ENCODE measurements around the gene ZNF439. TPM values are rescaled to one million over a fixed set of nuclear protein-coding genes. Genes with fewer than 3 reads are reported as not detected.
"Not testable (repeated sequence)": the region's sequence is repeated elsewhere in the genome, so short reads cannot be mapped to it uniquely, and the experiment has no call there.

Gene ZNF439
- total and polyA plus RNA-seq, 2 experiments from 2014 or later, result 8.8 to 12.1 TPM

DNA sequence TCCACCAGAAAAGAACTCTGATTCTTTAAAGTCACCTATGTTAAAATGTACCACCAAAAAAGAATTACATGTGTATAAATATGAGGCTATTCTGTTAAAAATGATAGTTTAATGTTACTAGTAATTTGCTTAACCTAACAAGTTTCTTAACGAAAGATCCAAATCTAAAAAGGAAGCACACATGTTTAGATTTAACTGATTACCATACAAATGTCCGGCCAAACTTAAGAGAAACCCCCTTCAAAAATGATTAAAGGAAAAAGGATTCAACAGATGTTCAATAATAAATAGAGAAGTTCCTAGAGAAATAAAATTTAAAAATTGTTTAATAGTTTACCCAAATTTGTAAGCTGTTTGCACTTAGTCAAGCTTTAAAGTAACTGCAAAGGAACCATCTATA lies 34.1 kb downstream of the ZNF439 start:
- Histone ChIP-seq H3K9me3 (ENCODE audit: low read depth) (no peaks in the 10 kb centered on the region), H3K9ac (no peak overlapping the region), H3K79me2 (ENCODE audit: insufficient read depth) (no peaks in the 10 kb centered on the region), H3K9me2 (ENCODE audit: insufficient read depth) (no peaks in the 10 kb centered on the region), H4K20me1 (ENCODE audit: insufficient read depth) (no peaks in the 10 kb centered on the region), H3K4me3 (no peak overlapping the region), H3F3A (ENCODE audit: insufficient read depth) (peaks cover 9% of the 10 kb centered on the region; the same call in 1 of the 2 replicates), H2AFZ (no peak overlapping the region), H3K4me2 (ENCODE audit: unreplicated experiment) (no peak overlapping the region), H3K4me1 (ENCODE audit: insufficient read depth) (peaks cover 6% of the 10 kb centered on the region; the same call in 1 of the 2 replicates), H3K27ac (no peak overlapping the region), H3K36me3 (ENCODE audit: low read depth) (no peaks in the 10 kb centered on the region), H3K27me3 (replicated peaks; ENCODE audit: insufficient read depth) (no peaks in the 10 kb centered on the region)
- DNase-seq, result no peak
- no peak for TF ChIP-seq EZH2phosphoT487 (IDR thresholded peaks at IDR 0.05; ENCODE audit: insufficient read depth, low read depth)
- TF ChIP-seq EZH2 (IDR thresholded peaks at IDR 0.05; ENCODE audit: insufficient read depth, poor library complexity, severe bottlenecking), result no peak
- 31 to 34% methylated on average over 2 of the region's 2 CpGs for WGBS, 2 experiments (ENCODE audit: low coverage in 1 of 2, low lambda C conversion rate in 2 of 2, missing lambda C conversion rate in 2 of 2)
- in situ Hi-C loops (cut with MboI), result no loop called here

- H3K9me2 ChIP-seq (ENCODE audit: insufficient read depth), result no peaks in the 10 kb centered on the region
- H3K27ac ChIP-seq, result peak overlapping the region; percentile 61
- H3K27me3 ChIP-seq (replicated peaks; ENCODE audit: insufficient read depth), result no peaks in the 10 kb centered on the region
- peak overlapping the region; percentile 84 for H3K4me3 ChIP-seq
- H3K4me1 ChIP-seq (ENCODE audit: insufficient read depth), result peaks cover 6% of the 10 kb centered on the region; the same call in 1 of the 2 replicates
- 5 to 6% methylated on average over 7 of the region's 7 CpGs for WGBS, 2 experiments (ENCODE audit: low coverage in 1 of 2, low lambda C conversion rate in 2 of 2, missing lambda C conversion rate in 2 of 2)
- H3K9me3 ChIP-seq (ENCODE audit: low read depth), result no peaks in the 10 kb centered on the region
- H3K36me3 ChIP-seq (ENCODE audit: low read depth), result no peaks in the 10 kb centered on the region
- peak; percentile 70 for DNase-seq
- peak overlapping the region; percentile 79 for H3K9ac ChIP-seq
- in situ Hi-C loops (cut with MboI), result no loop called here
- H3K79me2 ChIP-seq (ENCODE audit: insufficient read depth), result peaks cover 32% of the 10 kb centered on the region
- no peak for TF ChIP-seq EZH2phosphoT487 (IDR thresholded peaks at IDR 0.05; ENCODE audit: insufficient read depth, low read depth)
- no peak for TF ChIP-seq EZH2 (IDR thresholded peaks at IDR 0.05; ENCODE audit: insufficient read depth, poor library complexity, severe bottlenecking)
- peak overlapping the region; percentile 97 for H2AFZ ChIP-seq
- peak overlapping the region; percentile 88 for H3K4me2 ChIP-seq (ENCODE audit: unreplicated experiment)
- no peaks in the 10 kb centered on the region for H4K20me1 ChIP-seq (ENCODE audit: insufficient read depth)
- H3F3A ChIP-seq (ENCODE audit: insufficient read depth), result peaks cover 11% of the 10 kb centered on the region; the same call in 1 of the 2 replicates
These were observed 38.7 kb downstream of the ZNF439 start for GRCh38 chr19:11887234-11887610.

DNA sequence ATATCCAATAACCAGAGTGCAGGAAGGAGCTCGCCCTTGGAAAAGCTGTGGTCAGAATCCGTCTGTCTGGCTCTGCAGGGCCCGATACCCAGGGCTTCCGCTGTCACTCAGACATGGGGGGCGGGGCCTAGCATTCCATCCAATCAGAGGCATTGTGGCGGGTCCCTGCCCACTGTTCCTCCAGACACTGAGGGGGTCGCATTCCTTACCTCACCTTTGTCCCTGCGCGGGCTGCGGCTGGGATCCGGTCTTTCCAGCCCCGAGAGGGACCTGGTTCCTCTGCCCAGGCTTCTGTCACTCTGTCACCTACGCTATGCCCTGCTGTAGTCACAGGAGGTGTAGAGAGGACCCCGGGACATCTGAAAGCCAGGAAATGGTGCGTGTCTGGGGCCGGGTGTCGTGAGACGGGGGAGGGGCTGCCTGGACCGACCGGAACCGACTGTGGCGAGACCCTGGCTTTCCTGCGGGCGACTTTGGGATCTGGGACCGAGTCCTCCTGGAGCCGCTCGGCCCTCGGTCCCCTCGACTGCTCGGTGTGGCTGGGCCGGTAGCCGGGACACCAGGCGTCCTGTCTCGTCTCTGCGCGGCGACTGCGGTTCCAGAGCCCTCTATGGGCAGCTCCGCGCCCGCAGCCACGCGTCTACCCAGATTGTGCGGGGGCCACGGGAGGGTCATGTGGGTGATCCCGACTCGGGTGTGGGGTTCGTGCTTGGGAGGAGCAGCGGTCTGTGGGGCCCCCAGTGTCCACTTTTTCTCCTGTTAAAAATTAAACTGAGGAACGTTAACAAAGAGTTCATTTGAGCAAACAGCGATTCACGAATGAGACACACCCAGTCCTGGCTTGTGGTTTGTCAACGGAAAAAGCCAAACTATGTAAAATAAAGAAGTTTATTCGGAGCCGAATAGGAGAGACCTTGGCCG lies 39.3 kb downstream of the ZNF439 start, which contains the start of gene ZNF69:
TSS of gene ZNF69 (plus strand) at position 172 of the 921 bp plus-strand sequence. CDS start at position 314, 142 bp downstream.
- Histone ChIP-seq H3K9me2 (ENCODE audit: insufficient read depth) (no peaks in the 10 kb centered on the region), H2AFZ (peak within 1 kb of the TSS; percentile 97), H3K4me1 (ENCODE audit: insufficient read depth) (peaks cover 6% of the 10 kb centered on the region; the same call in 1 of the 2 replicates), H3K9ac (peak within 1 kb of the TSS; percentile 79), H3K9me3 (ENCODE audit: low read depth) (no peaks in the 10 kb centered on the region), H3F3A (ENCODE audit: insufficient read depth) (peaks cover 11% of the 10 kb centered on the region; the same call in 1 of the 2 replicates), H3K4me3 (peak within 1 kb of the TSS; percentile 84), H3K27ac (peak within 1 kb of the TSS; percentile 61), H3K27me3 (replicated peaks; ENCODE audit: insufficient read depth) (no peaks in the 10 kb centered on the region), H4K20me1 (ENCODE audit: insufficient read depth) (no peaks in the 10 kb centered on the region), H3K4me2 (ENCODE audit: unreplicated experiment) (peak within 1 kb of the TSS; percentile 88), H3K36me3 (ENCODE audit: low read depth) (no peaks in the 10 kb centered on the region), H3K79me2 (ENCODE audit: insufficient read depth) (peaks cover 38% of the 10 kb centered on the region)
- TF ChIP-seq EZH2 (IDR thresholded peaks at IDR 0.05; ENCODE audit: insufficient read depth, poor library complexity, severe bottlenecking) (no peak), EZH2phosphoT487 (IDR thresholded peaks at IDR 0.05; ENCODE audit: insufficient read depth, low read depth) (no peak)
- in situ Hi-C loops (cut with MboI), result no loop called here
- WGBS, 2 experiments (ENCODE audit: low coverage in 1 of 2, low lambda C conversion rate in 2 of 2, missing lambda C conversion rate in 2 of 2), result 2% methylated on average over 50 to 56 of the region's 56 CpGs
- peak; percentile 79 for DNase-seq

DNA sequence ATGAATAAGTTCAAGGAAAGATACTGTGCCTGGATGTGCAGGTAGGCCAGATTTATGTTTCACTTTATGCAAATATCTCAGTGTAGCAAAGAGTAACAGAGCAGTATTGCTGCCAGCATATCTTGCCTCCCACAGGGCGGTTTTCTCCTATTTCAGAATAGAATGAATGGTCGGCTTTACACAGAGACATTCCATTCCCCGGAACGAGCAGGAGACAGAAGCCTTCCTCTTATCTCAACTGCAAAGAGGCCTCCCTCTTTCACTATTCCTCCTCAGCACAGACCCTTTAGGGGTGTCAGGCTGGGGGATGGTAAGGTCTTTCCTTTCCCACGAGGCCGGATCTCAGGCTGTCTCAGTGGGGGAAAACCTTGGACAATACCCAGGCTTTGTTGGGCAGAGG lies 41.4 kb downstream of the ZNF439 start:
- H3K4me2 ChIP-seq (ENCODE audit: unreplicated experiment); H3K4me3 ChIP-seq; H3K9me2 ChIP-seq (ENCODE audit: insufficient read depth); H3K4me1 ChIP-seq (ENCODE audit: insufficient read depth); H3K27ac ChIP-seq; H3K36me3 ChIP-seq (ENCODE audit: low read depth); H2AFZ ChIP-seq; H4K20me1 ChIP-seq (ENCODE audit: insufficient read depth); H3K27me3 ChIP-seq (replicated peaks; ENCODE audit: insufficient read depth); H3K9ac ChIP-seq; H3K9me3 ChIP-seq (ENCODE audit: low read depth); in situ Hi-C loops (cut with MboI); DNase-seq: not testable (repeated sequence)
- Histone ChIP-seq H3K79me2 (ENCODE audit: insufficient read depth) (peaks cover 57% of the 10 kb centered on the region), H3F3A (ENCODE audit: insufficient read depth) (peaks cover 11% of the 10 kb centered on the region; the same call in 1 of the 2 replicates)
- 81 to 90% methylated on average over 6 of the region's 6 CpGs for WGBS, 2 experiments (ENCODE audit: low coverage in 1 of 2, low lambda C conversion rate in 2 of 2, missing lambda C conversion rate in 2 of 2)
